ENCODE measurements around the gene CCDC88B. TPM values are rescaled to one million over a fixed set of nuclear protein-coding genes. Genes with fewer than 3 reads are reported as not detected.

The CCDC88B gene
- total and polyA plus RNA-seq, 3 donors from 2014 or later, result 16.6 to 28.5 (median 23.5) TPM

DNA sequence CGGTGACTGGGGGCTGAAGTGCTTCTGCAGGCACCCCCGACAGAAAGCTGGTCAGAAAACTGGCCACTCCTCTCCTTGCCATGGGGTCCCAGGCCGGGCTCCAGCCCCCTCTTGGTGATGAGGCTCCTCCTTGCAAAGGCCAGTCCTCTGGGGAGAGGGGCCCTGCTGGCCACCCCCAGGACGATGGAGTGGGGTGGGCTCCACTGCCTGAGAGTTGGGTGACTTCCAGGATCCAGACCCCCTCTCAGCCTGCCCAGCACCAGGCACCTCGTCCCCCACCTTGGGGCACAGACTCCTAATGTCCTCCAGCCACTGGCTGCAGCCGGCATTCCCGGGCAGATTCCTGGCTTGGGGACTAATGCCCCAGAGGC is 18.5 kb downstream of the CCDC88B start:
- 12% methylated on average over 7 of the region's 7 CpGs; no CpG with 5 or more reads in 1 of the 2 donors for WGBS, 2 donors
- peaks cover 37% of the 10 kb centered on the region for H3K4me1 ChIP-seq
- H3K36me3 ChIP-seq (ENCODE audit: low read depth, missing control alignments), result no peaks in the 10 kb centered on the region
- DNase-seq, result no peak
- no peak for TF ChIP-seq POLR2A (IDR thresholded peaks at IDR 0.05)
- TF ChIP-seq CTCF (IDR thresholded peaks at IDR 0.05), result no peak
- H3K4me3 ChIP-seq, result peak overlapping the region; percentile 66 to 69
- no peaks in the 10 kb centered on the region for H3K9me3 ChIP-seq
- H3K27me3 ChIP-seq, result no peaks in the 10 kb centered on the region
- intact Hi-C loops (cut with DNase I; ENCODE audit: low total_unique reads), result no loop called here
- H3K27ac ChIP-seq, result peak overlapping the region; percentile 72 to 85

- TF ChIP-seq CTCF (IDR thresholded peaks at IDR 0.05) (peak in 1 of 3 experiments; percentile 6), POLR2A (IDR thresholded peaks at IDR 0.05) (no peak)
- DNase-seq, result peak; percentile 58
- 1% methylated on average over 13 to 53 of the region's 70 CpGs for WGBS, 2 donors
- H3K4me1 ChIP-seq, result peaks cover 32% of the 10 kb centered on the region
- peak within 1 kb of the TSS; percentile 72 to 85 for H3K27ac ChIP-seq
- no peaks in the 10 kb centered on the region for H3K9me3 ChIP-seq
- intact Hi-C loops (cut with DNase I; ENCODE audit: low total_unique reads), result no loop called here
- no peaks in the 10 kb centered on the region for H3K36me3 ChIP-seq (ENCODE audit: low read depth, missing control alignments)
- peak within 1 kb of the TSS; percentile 66 to 69 for H3K4me3 ChIP-seq
- H3K27me3 ChIP-seq, result no peaks in the 10 kb centered on the region
Measured at GRCh38 chr11:64358907-64359711, 19.1 kb downstream of the CCDC88B start, which contains the start of gene RPS6KA4. Gene RPS6KA4 (plus strand): TSS chr11:64359162. CDS start chr11:64359236, 74 bp downstream.

- DNase-seq, result no peak
- 27 to 55% methylated on average over 20 to 38 of the region's 38 CpGs for WGBS, 2 donors
- peaks cover 32% of the 10 kb centered on the region for H3K4me1 ChIP-seq
- no peaks in the 10 kb centered on the region for H3K36me3 ChIP-seq (ENCODE audit: low read depth, missing control alignments)
- H3K27ac ChIP-seq, result no peak overlapping the region
- peak overlapping the region; percentile 66 to 69 for H3K4me3 ChIP-seq
- H3K27me3 ChIP-seq, result no peaks in the 10 kb centered on the region
- intact Hi-C loops (cut with DNase I; ENCODE audit: low total_unique reads), result no loop called here
- TF ChIP-seq CTCF (IDR thresholded peaks at IDR 0.05) (no peak), POLR2A (IDR thresholded peaks at IDR 0.05) (no peak)
- H3K9me3 ChIP-seq, result no peaks in the 10 kb centered on the region
Measured at GRCh38 chr11:64359712-64360445, 19.9 kb downstream of the CCDC88B start.

DNA sequence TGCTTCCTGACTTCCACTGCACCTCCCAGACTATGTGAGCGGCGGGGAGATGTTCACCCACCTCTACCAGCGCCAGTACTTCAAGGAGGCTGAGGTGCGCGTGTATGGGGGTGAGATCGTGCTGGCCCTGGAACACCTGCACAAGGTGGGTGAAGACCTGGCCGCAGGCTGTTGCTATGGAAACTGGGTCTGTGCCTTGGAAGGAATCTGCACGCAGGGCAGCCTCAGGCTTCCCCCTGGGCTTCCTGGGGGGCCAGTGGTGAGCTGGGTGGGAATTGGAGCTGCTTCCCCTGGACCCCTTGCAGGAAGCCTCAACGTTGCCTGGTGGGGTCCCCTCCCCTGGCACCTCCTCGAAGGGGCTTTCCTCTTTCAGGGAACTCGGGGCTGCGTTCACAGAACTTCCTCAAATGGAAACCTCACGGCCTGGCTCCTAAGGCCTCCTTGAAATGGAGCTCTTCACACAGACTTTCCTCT is 20.5 kb downstream of the CCDC88B start:
- 71 to 72% methylated on average over 7 to 13 of the region's 13 CpGs for WGBS, 2 donors
- Histone ChIP-seq H3K36me3 (ENCODE audit: low read depth, missing control alignments) (no peaks in the 10 kb centered on the region), H3K9me3 (no peaks in the 10 kb centered on the region), H3K4me1 (peaks cover 26% of the 10 kb centered on the region), H3K4me3 (no peak overlapping the region), H3K27me3 (no peaks in the 10 kb centered on the region), H3K27ac (no peak overlapping the region)
- intact Hi-C loops (cut with DNase I; ENCODE audit: low total_unique reads), result no loop called here
- TF ChIP-seq CTCF (IDR thresholded peaks at IDR 0.05) (no peak), POLR2A (IDR thresholded peaks at IDR 0.05) (no peak)
- DNase-seq, result no peak

All from testis (tissue), 3 donors.